Endothelial cell of umbilical vein (primary cell): ENCODE measurements around the gene SKI. TPM values are rescaled to one million over a fixed set of nuclear protein-coding genes. Genes with fewer than 3 reads are reported as not detected.

ENCODE experiments used
- BruUV-seq: library from RNA; stranded (reverse); fragments of 400-500 nt; replicated peaks from 2 replicates; lab custom pipeline; 2021; lab: Mats Ljungman, UMichigan
- CTCF ChIA-PET: fragments of 300-600, 350-600 bp; sonication (Branson Sonifier 250); formaldehyde crosslinking; loops from one replicate; lab custom pipeline; 2021; ENCODE audit warnings: antibody characterized with exemption, inconsistent platforms; lab: Charles Lee
- POLR2A ChIA-PET: fragments of 300-600, 350-600 bp; sonication (Branson Sonifier 250); formaldehyde crosslinking; loops from one replicate; lab custom pipeline; 2021; ENCODE audit warnings: antibody characterized with exemption, inconsistent platforms; lab: Charles Lee
- DNase-seq: peaks from one replicate; pipeline ENCODE4 v3.0.0-alpha.2; 2011; ENCODE audit warnings: low read depth, low spot score
- FAIRE-seq: peaks from 2 replicates; lab custom pipeline; 2011; peaks lifted over from hg19 to GRCh38; lab: Jason Lieb, UNC
- H2AFZ ChIP-seq: 2 replicates; pipeline ENCODE4 v1.6.0; 2012; ENCODE audit warnings: low read depth, low read length, control low read depth, inconsistent platforms
- H3K27ac ChIP-seq: 2 replicates; pipeline ENCODE4 v1.5.1; 2011; ENCODE audit warnings: low read depth, mild to moderate bottlenecking, control low read depth, low read length, moderate library complexity; ENCODE audit not compliant: insufficient read depth
- H3K27me3 ChIP-seq, 2 experiments: 2 replicates each; pipeline versions ENCODE4 v1.6.0 to v1.6.1; 2011; ENCODE audit warnings: low read length in 2 of 2, mixed read lengths in 1 of 2; ENCODE audit not compliant: control insufficient read depth in 2 of 2, insufficient read depth in 2 of 2
- H3K36me3 ChIP-seq, 2 experiments: 2 replicates in 1 of 2; 3 replicates in 1 of 2; pipeline ENCODE4 v1.5.1; 2011; ENCODE audit warnings: low read length in 2 of 2, mild to moderate bottlenecking in 1 of 2, moderate library complexity in 1 of 2; ENCODE audit not compliant: control insufficient read depth in 2 of 2, insufficient read depth in 2 of 2; ENCODE audit errors: extremely low read depth in 1 of 2
- H3K4me1 ChIP-seq: 3 replicates; pipeline ENCODE4 v1.5.1; 2011; ENCODE audit warnings: mild to moderate bottlenecking, low read length; ENCODE audit not compliant: control insufficient read depth, insufficient read depth; ENCODE audit errors: extremely low read depth
- H3K4me2 ChIP-seq: 2 replicates; pipeline ENCODE4 v1.6.1; 2011; ENCODE audit warnings: low read length, control low read depth, mixed read lengths; ENCODE audit not compliant: insufficient read depth
- H3K4me3 ChIP-seq, 3 experiments: fragments of 200-600 bp in 1 of 3; sonication (generic), shearing (Covaris generic) in 1 of 3; replicated peaks in 1 of 3; 2 replicates each; pipeline ENCODE4 v1.5.1; 2011 to 2016; ENCODE audit warnings: control low read depth in 3 of 3, low read length in 3 of 3, mild to moderate bottlenecking in 2 of 3, inconsistent platforms in 1 of 3, low read depth in 1 of 3, moderate library complexity in 1 of 3; ENCODE audit not compliant: insufficient read depth in 1 of 3
- H3K79me2 ChIP-seq: 2 replicates; pipeline ENCODE4 v1.6.0; 2012; ENCODE audit warnings: low read length, inconsistent platforms; ENCODE audit not compliant: control insufficient read depth, insufficient read depth
- H3K9ac ChIP-seq: replicated peaks from 2 replicates; pipeline ENCODE3; 2011; ENCODE audit warnings: low read length, control low read depth; ENCODE audit not compliant: insufficient read depth; ENCODE audit errors: extremely low read depth
- H3K9me1 ChIP-seq: replicated peaks from 3 replicates; pipeline ENCODE4 v1.6.0; 2011; ENCODE audit warnings: mild to moderate bottlenecking, low read length; ENCODE audit not compliant: control insufficient read depth, insufficient read depth; ENCODE audit errors: extremely low read depth
- H3K9me3 ChIP-seq: replicated peaks from 2 replicates; pipeline ENCODE4 v1.5.1; 2012; ENCODE audit warnings: low read length, inconsistent platforms; ENCODE audit not compliant: control insufficient read depth, insufficient read depth
- H4K20me1 ChIP-seq: replicated peaks from 2 replicates; pipeline ENCODE3; 2011; ENCODE audit warnings: mild to moderate bottlenecking, low read length; ENCODE audit not compliant: control insufficient read depth, insufficient read depth; ENCODE audit errors: extremely low read depth
- CTCF ChIP-seq, 2 donors: IDR thresholded peaks; 1 replicate in 1 of 2; 2 replicates in 1 of 2; pipeline ENCODE4 v1.5.1; 2011; ENCODE audit warnings: low read length in 2 of 2, mild to moderate bottlenecking in 2 of 2, moderate library complexity in 2 of 2, control low read depth in 1 of 2, inconsistent platforms in 1 of 2, low read depth in 1 of 2; ENCODE audit not compliant: insufficient read depth in 1 of 2; ENCODE audit errors: extremely low read depth in 1 of 2
- EZH2 ChIP-seq: IDR thresholded peaks from 2 replicates; pipeline ENCODE4 v1.6.1; 2012; ENCODE audit warnings: borderline replicate concordance, low read depth, mild to moderate bottlenecking, moderate library complexity, low read length, inconsistent platforms; ENCODE audit not compliant: severe bottlenecking
- FOS ChIP-seq: IDR thresholded peaks from 2 replicates; pipeline ENCODE4 v1.6.1; 2011; ENCODE audit warnings: mild to moderate bottlenecking, low read length, moderate library complexity, borderline replicate concordance; ENCODE audit not compliant: insufficient read depth
- GATA2 ChIP-seq: IDR thresholded peaks from 2 replicates; pipeline ENCODE4 v1.7.0; 2011; ENCODE audit warnings: low read depth, mild to moderate bottlenecking, moderate library complexity, mixed read lengths, low read length; ENCODE audit not compliant: insufficient read length, insufficient read depth
- JUN ChIP-seq: IDR thresholded peaks from 2 replicates; pipeline ENCODE4 v1.6.1; 2011; ENCODE audit warnings: borderline replicate concordance, low read depth; ENCODE audit not compliant: insufficient read length, insufficient read depth
- MAX ChIP-seq: IDR thresholded peaks from 2 replicates; pipeline ENCODE4 v1.6.1; 2011; ENCODE audit not compliant: insufficient read depth, insufficient read length
- MYC ChIP-seq: IDR thresholded peaks from one replicate; pipeline ENCODE4 v1.6.1; 2011; ENCODE audit warnings: mild to moderate bottlenecking, low read depth, low read length
- POLR2A ChIP-seq: IDR thresholded peaks from 2 replicates; pipeline ENCODE4 v1.6.1; 2012; ENCODE audit warnings: low read depth, mild to moderate bottlenecking, control low read depth, low read length
- POLR2AphosphoS5 ChIP-seq: IDR thresholded peaks from 2 replicates; pipeline ENCODE4 v1.6.1; 2012; ENCODE audit warnings: low read depth, mild to moderate bottlenecking, control low read depth, low read length, moderate library complexity; ENCODE audit not compliant: insufficient read depth
- dilution Hi-C: fragments of 300-500 bp; cut with MboI; formaldehyde crosslinking; loops from one replicate; pipeline ENCODE4 v1.15.0; 2019; ENCODE audit warnings: low sequenced_read_pairs; ENCODE audit not compliant: extremely low pct_ligation_motif_present
- intact Hi-C: fragments of 100-400 bp; cut with micrococcal nuclease; formaldehyde crosslinking; loops from one replicate; pipeline ENCODE4 v1.10.0; 2022
- polyA plus RNA-seq, 4 experiments: library from polyadenylated mRNA; depleted of rRNA in 3 of 4; stranded (reverse) in 3 of 4; unstranded in 1 of 4; fragments of >200 nt; gene quantifications; 2 replicates each; pipeline versions ENCODE4 v1.2.1 to v1.2.3, GENCODE V29; 2011 to 2012; ENCODE audit warnings: missing spikeins in 1 of 4
- total RNA-seq: library from RNA; stranded (reverse); gene quantifications from 2 replicates; pipeline ENCODE4 v1.2.3, GENCODE V29; 2021

The SKI gene
- total and polyA plus RNA-seq, 2 donors (not counting 3 experiments of a cell fraction or from before 2014, with no cell fraction given) = 11.6 to 80.3 TPM

GRCh38 chr1:2334883-2335534 lies 106.9 kb downstream of the SKI start:
- POLR2A ChIA-PET = no interaction called here
- CTCF ChIA-PET = no interaction called here
- Histone ChIP-seq H3K4me3 (no peak overlapping the region), H2AFZ (no peak overlapping the region), H3K79me2 (no peaks in the 10 kb centered on the region), H3K9ac (no peak overlapping the region), H3K36me3 (no peaks in the 10 kb centered on the region), H3K9me1 (no peaks in the 10 kb centered on the region), H3K9me3 (no peaks in the 10 kb centered on the region), H3K27ac (no peak overlapping the region), H3K4me2 (no peak overlapping the region), H3K4me1 (no peaks in the 10 kb centered on the region), H4K20me1 (no peaks in the 10 kb centered on the region), H3K27me3 (no peaks in the 10 kb centered on the region)
- intact Hi-C loops = no loop called here
- DNase-seq = no peak
- FAIRE-seq = no peak
- dilution Hi-C loops = no loop called here
- BruUV-seq = no TSS peak
- TF ChIP-seq MYC (no peak), POLR2AphosphoS5 (no peak), GATA2 (no peak), CTCF (IDR thresholded peaks at IDR 0.05; ENCODE audit: extremely low read depth in 1 of 2, insufficient read depth in 1 of 2, low read depth in 1 of 2, low read length in 2 of 2) (no peak), FOS (no peak), JUN (no peak), MAX (no peak), POLR2A (no peak), EZH2 (no peak)
